H1 (cell line): ENCODE results near the gene OTOGL. TPM values are rescaled to one million over a fixed set of nuclear protein-coding genes. Genes with fewer than 3 reads are reported as not detected.

Experiments
- CTCF ChIA-PET: fragments of 300-600 bp; sonication (Branson Sonifier 250); formaldehyde crosslinking; loops from one replicate; lab custom pipeline; 2021; ENCODE audit not compliant: partially characterized antibody; lab: Charles Lee
- POLR2A ChIA-PET: fragments of 300-600 bp; sonication (Branson Sonifier 250); formaldehyde crosslinking; loops from one replicate; lab custom pipeline; 2021; ENCODE audit warnings: inconsistent platforms; ENCODE audit not compliant: partially characterized antibody; lab: Charles Lee
- DNase-seq, 2 experiments: peaks; one replicate each; pipeline versions ENCODE4 v3.0.0 to v3.0.0-alpha.2; 2010 to 2022; ENCODE audit warnings: low spot score in 2 of 2, low read depth in 1 of 2, mixed read lengths in 1 of 2
- FAIRE-seq: peaks from 2 replicates; lab custom pipeline; 2011; peaks lifted over from hg19 to GRCh38; lab: Jason Lieb, UNC
- H2AFZ ChIP-seq: 2 replicates; pipeline ENCODE4 v1.8.1; 2012; ENCODE audit warnings: low read length, inconsistent platforms
- H2AK5ac ChIP-seq: 2 replicates; pipeline ENCODE4 v1.6.1; 2013; ENCODE audit warnings: low read depth, low read length
- H2BK120ac ChIP-seq: replicated peaks from 2 replicates; pipeline ENCODE3; 2013; ENCODE audit warnings: low read depth, low read length, inconsistent platforms
- H2BK12ac ChIP-seq: 2 replicates; pipeline ENCODE4 v1.6.1; 2013; ENCODE audit warnings: low read depth, low read length
- H2BK15ac ChIP-seq: 2 replicates; pipeline ENCODE4 v1.6.1; 2013; ENCODE audit warnings: low read length
- H2BK20ac ChIP-seq: 2 replicates; pipeline ENCODE4 v1.6.1; 2013; ENCODE audit warnings: low read length
- H2BK5ac ChIP-seq: 2 replicates; pipeline ENCODE4 v1.6.1; 2013; ENCODE audit warnings: low read depth, low read length
- H3K14ac ChIP-seq: 2 replicates; pipeline ENCODE4 v1.6.1; 2013; ENCODE audit warnings: inconsistent platforms; ENCODE audit not compliant: insufficient read length
- H3K18ac ChIP-seq: 2 replicates; pipeline ENCODE4 v1.6.1; 2013; ENCODE audit warnings: low read length; ENCODE audit errors: extremely low read depth
- H3K23ac ChIP-seq: 2 replicates; pipeline ENCODE4 v1.6.1; 2013; ENCODE audit warnings: inconsistent platforms; ENCODE audit not compliant: insufficient read length
- H3K23me2 ChIP-seq: 2 replicates; pipeline ENCODE4 v1.6.1; 2013; ENCODE audit warnings: low read depth, low read length
- H3K27ac ChIP-seq: 2 replicates; pipeline ENCODE4 v1.6.1; 2011; ENCODE audit warnings: low read depth, low read length, inconsistent platforms
- H3K27me3 ChIP-seq, 4 experiments: replicated peaks in 1 of 4; 1 replicate in 1 of 4; 2 replicates in 3 of 4; pipeline versions ENCODE4 v1.6.1 to v1.8.1; 2011 to 2013; ENCODE audit warnings: low read length in 3 of 4, mild to moderate bottlenecking in 3 of 4, inconsistent platforms in 2 of 4, mixed read lengths in 2 of 4, moderate library complexity in 1 of 4; ENCODE audit not compliant: control insufficient read depth in 3 of 4, insufficient read depth in 3 of 4; ENCODE audit errors: extremely low read depth in 1 of 4
- H3K36me3 ChIP-seq, 4 experiments: 2 replicates each; pipeline versions ENCODE4 v1.6.1 to v1.8.1; 2011 to 2013; ENCODE audit warnings: mild to moderate bottlenecking in 4 of 4, low read length in 3 of 4, moderate library complexity in 2 of 4, control low read depth in 1 of 4, inconsistent platforms in 1 of 4; ENCODE audit not compliant: insufficient read depth in 4 of 4, control insufficient read depth in 2 of 4
- H3K4ac ChIP-seq: replicated peaks from 2 replicates; pipeline ENCODE3; 2013; ENCODE audit warnings: low read length, low read depth, mixed read lengths, inconsistent platforms; ENCODE audit not compliant: insufficient read length
- H3K4me1 ChIP-seq, 4 experiments: replicated peaks in 1 of 4; 1 replicate in 1 of 4; 2 replicates in 3 of 4; pipeline versions ENCODE4 v1.6.1 to v1.8.1; 2011 to 2013; ENCODE audit warnings: low read length in 3 of 4, inconsistent platforms in 2 of 4, mixed read lengths in 1 of 4; ENCODE audit not compliant: insufficient read depth in 4 of 4, control insufficient read depth in 3 of 4
- H3K4me2 ChIP-seq, 2 experiments: 2 replicates each; pipeline versions ENCODE4 v1.6.1 to v1.8.1; 2011 to 2013; ENCODE audit warnings: low read depth in 2 of 2, low read length in 2 of 2, control low read depth in 1 of 2, inconsistent platforms in 1 of 2, mild to moderate bottlenecking in 1 of 2; ENCODE audit not compliant: insufficient read depth in 1 of 2
- H3K4me3 ChIP-seq, 4 experiments: fragments of 200-600, 300-600 bp in 1 of 4; sonication (generic), shearing (Covaris generic), sonication (Bioruptor Twin) in 1 of 4; 2 replicates each; pipeline versions ENCODE4 v1.5.1 to v1.8.1; 2011 to 2016; ENCODE audit warnings: low read length in 4 of 4, low read depth in 3 of 4, control low read depth in 2 of 4, inconsistent platforms in 2 of 4, mild to moderate bottlenecking in 2 of 4, mixed read lengths in 1 of 4, moderate library complexity in 1 of 4; ENCODE audit not compliant: insufficient read depth in 2 of 4; ENCODE audit errors: extremely low read depth in 1 of 4
- H3K56ac ChIP-seq: replicated peaks from 2 replicates; pipeline ENCODE3; 2013; ENCODE audit warnings: low read depth, mild to moderate bottlenecking, mixed read lengths, low read length, inconsistent platforms; ENCODE audit not compliant: insufficient read length
- H3K79me1 ChIP-seq: 2 replicates; pipeline ENCODE4 v1.6.1; 2013; ENCODE audit warnings: low read depth, low read length, control low read depth
- H3K79me2 ChIP-seq, 2 experiments: 2 replicates each; pipeline versions ENCODE4 v1.6.1 to v1.8.1; 2012 to 2013; ENCODE audit warnings: low read length in 2 of 2, mild to moderate bottlenecking in 2 of 2, inconsistent platforms in 1 of 2; ENCODE audit not compliant: insufficient read depth in 2 of 2, control insufficient read depth in 1 of 2
- H3K9ac ChIP-seq, 4 experiments: replicated peaks in 1 of 4; 1 replicate in 1 of 4; 2 replicates in 3 of 4; pipeline versions ENCODE4 v1.6.1 to v1.8.1; 2011 to 2013; ENCODE audit warnings: low read depth in 3 of 4, low read length in 3 of 4, control low read depth in 2 of 4, mild to moderate bottlenecking in 2 of 4, moderate library complexity in 2 of 4, inconsistent platforms in 1 of 4; ENCODE audit errors: extremely low read depth in 1 of 4
- H3K9me3 ChIP-seq, 2 experiments: 2 replicates each; pipeline versions ENCODE4 v1.6.1 to v1.8.1; 2012 to 2013; ENCODE audit warnings: mild to moderate bottlenecking in 2 of 2, moderate library complexity in 2 of 2, control low read depth in 1 of 2, inconsistent platforms in 1 of 2, low read depth in 1 of 2, low read length in 1 of 2, mixed read lengths in 1 of 2; ENCODE audit not compliant: insufficient read depth in 2 of 2
- H4K20me1 ChIP-seq, 2 experiments: replicated peaks in 1 of 2; 2 replicates each; pipeline versions ENCODE3 to v1.8.1; 2011 to 2013; ENCODE audit warnings: inconsistent platforms in 2 of 2, low read length in 2 of 2, mild to moderate bottlenecking in 1 of 2; ENCODE audit not compliant: insufficient read depth in 2 of 2, control insufficient read depth in 1 of 2
- H4K5ac ChIP-seq: 2 replicates; pipeline ENCODE4 v1.6.1; 2013; ENCODE audit warnings: low read length, low read depth, mixed read lengths, inconsistent platforms; ENCODE audit not compliant: insufficient read length
- H4K8ac ChIP-seq: 2 replicates; pipeline ENCODE4 v1.8.0; 2013; ENCODE audit warnings: mild to moderate bottlenecking, moderate library complexity, low read length, inconsistent platforms; ENCODE audit not compliant: insufficient read depth; ENCODE audit errors: extremely low read depth
- H4K91ac ChIP-seq: replicated peaks from 2 replicates; pipeline ENCODE3; 2013; ENCODE audit warnings: low read length, mixed read lengths, inconsistent platforms; ENCODE audit not compliant: insufficient read length
- BACH1 ChIP-seq: IDR thresholded peaks from 2 replicates; pipeline ENCODE4 v1.6.1; 2012; ENCODE audit warnings: low read length, improper control_type of control experiment
- BRCA1 ChIP-seq: IDR thresholded peaks from 2 replicates; pipeline ENCODE4 v1.6.1; 2012; ENCODE audit warnings: low read depth, low read length, improper control_type of control experiment
- CBX5 ChIP-seq: fragments of 300-800, 300-1000 bp; sonication (generic); IDR thresholded peaks from 2 replicates; pipeline ENCODE4 v1.7.1; 2016; ENCODE audit warnings: antibody characterized with exemption, low read length, low read depth
- NRF1 ChIP-seq: IDR thresholded peaks from 2 replicates; pipeline ENCODE4 v1.6.1; 2011; ENCODE audit warnings: mild to moderate bottlenecking, low read depth, low read length, improper control_type of control experiment
- POLR2A ChIP-seq, 2 experiments: IDR thresholded peaks; 1 replicate in 1 of 2; 2 replicates in 1 of 2; pipeline ENCODE4 v1.6.1; 2011; ENCODE audit warnings: low read depth in 2 of 2, low read length in 2 of 2, mild to moderate bottlenecking in 2 of 2; ENCODE audit errors: control extremely low read depth in 1 of 2
- SIN3A ChIP-seq, 2 experiments: IDR thresholded peaks in 1 of 2; conservative IDR thresholded peaks in 1 of 2; 2 replicates each; pipeline ENCODE4 v1.6.1; 2011 to 2012; ENCODE audit warnings: low read length in 2 of 2, improper control_type of control experiment in 1 of 2, low read depth in 1 of 2, mild to moderate bottlenecking in 1 of 2
- polyA plus RNA-seq, 7 experiments: library from polyadenylated mRNA; depleted of rRNA in 3 of 7; stranded (reverse) in 5 of 7; unstranded in 2 of 7; fragments of >200 nt in 5 of 7; fragments of 200-250 nt in 2 of 7; gene quantifications; 1 replicate in 5 of 7; 2 replicates in 1 of 7; 4 replicates in 1 of 7; pipeline versions ENCODE4 v1.2.1 to v1.2.3, GENCODE V29; 2011 to 2013; ENCODE audit warnings: missing spikeins in 2 of 7, mixed read lengths in 2 of 7
- total RNA-seq: library from RNA; stranded (reverse); fragmentation: NEBNext Ultra II Directional; extraction: Animal tissue kit (Norgen Biotek cat#: 25700); gene quantifications from 2 replicates; pipeline ENCODE4 v1.2.1, GENCODE V29; 2021

The OTOGL gene
- total and polyA plus RNA-seq, 2 of the 8 experiments (the other 6 are each of a cell fraction or from before 2014, with no cell fraction given) = 0.12 to 0.17 TPM

- Histone ChIP-seq H3K79me2 (no peaks in the 10 kb centered on the region), H3K14ac (no peak overlapping the region), H3K56ac (no peak overlapping the region), H4K5ac (no peak overlapping the region), H4K91ac (no peak overlapping the region), H3K23ac (no peak overlapping the region), H3K18ac (no peak overlapping the region), H2BK20ac (no peak overlapping the region), H4K8ac (no peak overlapping the region), H3K23me2 (no peaks in the 10 kb centered on the region), H2AK5ac (no peak overlapping the region), H2BK12ac (no peak overlapping the region), H3K27me3 (no peaks in the 10 kb centered on the region), H3K27ac (no peak overlapping the region), H2AFZ (no peak overlapping the region), H3K36me3 (no peaks in the 10 kb centered on the region), H2BK120ac (no peak overlapping the region), H2BK5ac (no peak overlapping the region), H3K4me1 (no peaks in the 10 kb centered on the region), H3K9ac (no peak overlapping the region), H4K20me1 (no peaks in the 10 kb centered on the region), H2BK15ac (no peak overlapping the region), H3K4ac (no peak overlapping the region), H3K79me1 (no peaks in the 10 kb centered on the region), H3K4me3 (no peak overlapping the region), H3K4me2 (no peak overlapping the region), H3K9me3 (no peaks in the 10 kb centered on the region)
- DNase-seq (no peak), FAIRE-seq (no peak)
- ChIA-PET CTCF (interaction anchor here (0.9 to 1.1 kb wide), 4 partner anchors 11 to 89 kb away, joined by 3 to 6 read pairs (median 4); no protein-coding TSS in a partner anchor), POLR2A (interaction anchor here (0.8 kb wide), 1 partner anchor 9 kb away, joined by 3 read pairs; no protein-coding TSS in a partner anchor)
- TF ChIP-seq CBX5 (no peak), SIN3A (conservative IDR thresholded peaks at IDR 0.05 in 1 of 2, IDR thresholded peaks at IDR 0.05 in 1 of 2; ENCODE audit: low read depth in 1 of 2, low read length in 2 of 2) (no peak), POLR2A (IDR thresholded peaks at IDR 0.05; ENCODE audit: control extremely low read depth in 1 of 2, low read depth in 2 of 2, low read length in 2 of 2) (no peak), NRF1 (no peak), BACH1 (no peak), BRCA1 (no peak)
Measured at GRCh38 chr12:80282761-80283160, 183.4 kb downstream of the OTOGL start.
